Dendritic cell treated with granulocyte-macrophage colony-stimulating factor and Interleukin-4, amounts not matched to agents 40 ng/mL and 50 ng/mL, for 4 days (primary cell): ENCODE measurements around the gene CPE.
A peak's percentile ranks its signal among the peaks of the same experiment; 100 is the strongest.

ENCODE experiments used
- H3K27ac Mint-ChIP-seq: one replicate; pipeline ENCODE4 v1.8.0; 2022; ENCODE audit warnings: mild to moderate bottlenecking, mixed read lengths
- H3K27me3 Mint-ChIP-seq: one replicate; pipeline ENCODE4 v1.8.0; 2022; ENCODE audit warnings: mild to moderate bottlenecking, mixed read lengths
- H3K36me3 Mint-ChIP-seq: one replicate; pipeline ENCODE4 v1.8.0; 2022; ENCODE audit warnings: low read depth, mixed read lengths
- H3K4me1 Mint-ChIP-seq: one replicate; pipeline ENCODE4 v1.8.0; 2022; ENCODE audit warnings: low read depth, mixed read lengths
- H3K4me3 Mint-ChIP-seq: one replicate; pipeline ENCODE4 v1.8.0; 2022; ENCODE audit warnings: mild to moderate bottlenecking, moderate library complexity, mixed read lengths
- H3K9me3 Mint-ChIP-seq: one replicate; pipeline ENCODE4 v1.8.0; 2022; ENCODE audit warnings: mixed read lengths
- intact Hi-C: fragments of 100-400 bp; cut with micrococcal nuclease; formaldehyde crosslinking; loops from one replicate; pipeline ENCODE4 v1.15.0; 2022

CPE gene

DNA sequence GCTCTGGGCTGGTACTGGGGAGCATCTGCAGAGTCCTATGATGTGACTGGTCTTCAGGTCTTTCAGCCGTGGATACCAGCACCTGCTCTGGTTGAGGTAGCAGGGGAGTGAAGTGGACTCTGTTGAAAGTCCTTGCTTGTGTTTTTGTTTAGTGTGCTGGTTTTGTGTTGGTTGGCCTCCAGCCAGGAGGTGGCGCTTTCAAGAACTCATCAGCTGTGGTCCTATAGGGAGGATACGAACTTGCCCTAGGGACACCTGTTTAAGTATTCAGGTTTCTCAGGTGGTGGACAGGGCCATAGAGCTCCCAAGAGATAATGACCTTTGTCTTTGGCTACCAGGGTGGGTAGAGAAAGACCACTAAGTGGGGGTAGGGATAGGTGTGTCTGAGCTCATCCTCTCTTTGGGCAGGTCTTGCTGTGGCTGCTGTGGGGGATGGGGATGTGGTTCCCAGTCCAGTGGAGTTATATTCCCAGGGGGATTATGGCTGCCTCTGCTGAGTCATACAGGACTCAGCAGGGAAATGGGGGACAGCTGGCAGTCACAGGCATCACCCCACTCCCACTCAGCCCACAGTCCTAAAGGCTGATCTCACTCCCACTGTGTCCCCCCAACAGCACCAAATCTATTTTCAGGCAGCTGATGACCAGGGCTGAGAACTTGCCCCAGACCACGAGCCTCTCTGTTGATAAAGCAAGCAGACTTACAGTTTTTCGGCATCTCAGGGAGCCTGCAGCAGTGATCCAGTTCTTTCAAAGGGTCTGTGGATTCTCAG lies 27.3 kb upstream of the CPE start:
- intact Hi-C loops, result loop anchor here (10.0 kb wide), 1 partner anchor 113 kb away; no protein-coding TSS in a partner anchor
- Mint-ChIP-seq H3K4me1 (peaks cover 27% of the 10 kb centered on the region), H3K9me3 (no peaks in the 10 kb centered on the region), H3K4me3 (no peak overlapping the region), H3K27ac (no peak overlapping the region), H3K36me3 (no peaks in the 10 kb centered on the region), H3K27me3 (no peaks in the 10 kb centered on the region)

DNA sequence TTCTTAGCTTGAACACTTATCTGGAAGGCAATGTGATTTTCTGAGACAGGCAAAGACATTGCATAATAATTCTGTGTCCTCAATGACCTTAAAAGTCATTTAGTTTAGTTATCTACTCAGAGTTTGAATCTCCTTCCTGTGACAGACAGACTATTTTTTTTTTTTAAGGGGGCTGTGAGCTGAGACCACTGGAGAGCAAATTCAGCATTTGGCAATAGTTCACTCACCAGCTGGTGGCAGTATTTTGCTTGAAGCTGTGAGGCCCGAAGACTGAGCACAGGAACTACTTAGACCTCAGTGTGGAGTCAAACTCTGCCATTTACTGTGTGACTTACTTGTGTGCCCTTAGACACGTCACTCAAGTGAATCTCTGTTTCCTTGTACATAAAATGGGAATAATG lies 22.9 kb upstream of the CPE start:
- Mint-ChIP-seq H3K36me3 (no peaks in the 10 kb centered on the region), H3K27ac (no peak overlapping the region), H3K9me3 (no peaks in the 10 kb centered on the region), H3K4me3 (no peak overlapping the region), H3K27me3 (no peaks in the 10 kb centered on the region), H3K4me1 (peaks cover 60% of the 10 kb centered on the region)
- intact Hi-C loops, result loop anchor here (10.0 kb wide), 1 partner anchor 109 kb away; no protein-coding TSS in a partner anchor

DNA sequence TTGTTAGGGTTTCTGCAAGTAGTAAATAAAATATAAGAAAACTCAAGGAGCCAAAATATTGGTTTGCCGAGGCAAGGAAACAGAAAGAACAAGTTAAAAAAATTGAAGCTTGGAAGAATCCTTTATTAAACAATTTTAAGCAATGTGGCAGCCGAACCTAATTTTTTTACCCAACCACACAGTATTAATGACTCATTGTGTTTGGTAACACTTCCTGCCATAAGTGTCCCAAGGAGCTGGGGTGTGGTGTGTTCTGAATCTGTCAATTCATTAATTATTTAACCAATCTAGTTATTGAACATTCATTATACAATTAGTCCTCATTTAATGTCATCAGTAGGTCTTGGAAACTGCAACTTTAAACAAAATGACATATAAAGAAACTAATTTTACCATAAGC lies 19.3 kb upstream of the CPE start:
- Mint-ChIP-seq H3K4me1 (peaks cover 53% of the 10 kb centered on the region), H3K27ac (no peak overlapping the region), H3K27me3 (no peaks in the 10 kb centered on the region), H3K36me3 (no peaks in the 10 kb centered on the region), H3K9me3 (no peaks in the 10 kb centered on the region), H3K4me3 (no peak overlapping the region)
- intact Hi-C loops, result loop anchor here (10.0 kb wide), 1 partner anchor 105 kb away; no protein-coding TSS in a partner anchor

DNA sequence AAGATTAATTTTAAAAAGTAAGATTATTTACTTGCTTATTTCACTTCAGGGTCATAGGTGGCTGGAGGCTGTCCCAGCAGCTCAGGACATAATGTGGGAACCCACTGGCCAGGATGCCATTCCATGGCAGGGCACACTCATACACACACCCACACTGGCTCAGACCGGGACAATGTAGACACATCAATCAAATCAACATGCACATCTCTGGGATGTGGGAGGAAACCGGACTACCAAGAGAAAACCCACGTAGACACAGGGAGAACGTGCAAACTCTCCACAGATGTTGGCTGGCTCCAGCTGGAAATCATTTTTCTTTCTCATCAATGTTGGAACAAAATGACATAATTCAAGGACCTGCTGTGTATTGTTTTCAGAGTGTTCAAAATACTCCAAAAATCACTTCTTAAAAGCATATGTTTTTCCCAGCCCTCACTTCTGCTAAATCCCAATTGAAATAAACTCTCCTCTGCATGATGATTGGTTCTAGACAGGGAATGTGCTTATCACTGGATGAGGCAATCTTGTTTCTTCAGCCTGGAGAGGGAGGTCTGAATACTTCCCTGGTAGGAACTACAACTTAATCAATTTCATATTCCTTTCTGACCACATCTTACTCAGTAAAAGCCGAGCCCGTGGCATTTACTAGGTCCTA lies 18.6 kb upstream of the CPE start:
- H3K36me3 Mint-ChIP-seq, result no peaks in the 10 kb centered on the region
- no peaks in the 10 kb centered on the region for H3K9me3 Mint-ChIP-seq
- peaks cover 53% of the 10 kb centered on the region for H3K4me1 Mint-ChIP-seq
- intact Hi-C loops, result no loop called here
- no peaks in the 10 kb centered on the region for H3K27me3 Mint-ChIP-seq
- no peak overlapping the region for H3K4me3 Mint-ChIP-seq
- H3K27ac Mint-ChIP-seq, result no peak overlapping the region

DNA sequence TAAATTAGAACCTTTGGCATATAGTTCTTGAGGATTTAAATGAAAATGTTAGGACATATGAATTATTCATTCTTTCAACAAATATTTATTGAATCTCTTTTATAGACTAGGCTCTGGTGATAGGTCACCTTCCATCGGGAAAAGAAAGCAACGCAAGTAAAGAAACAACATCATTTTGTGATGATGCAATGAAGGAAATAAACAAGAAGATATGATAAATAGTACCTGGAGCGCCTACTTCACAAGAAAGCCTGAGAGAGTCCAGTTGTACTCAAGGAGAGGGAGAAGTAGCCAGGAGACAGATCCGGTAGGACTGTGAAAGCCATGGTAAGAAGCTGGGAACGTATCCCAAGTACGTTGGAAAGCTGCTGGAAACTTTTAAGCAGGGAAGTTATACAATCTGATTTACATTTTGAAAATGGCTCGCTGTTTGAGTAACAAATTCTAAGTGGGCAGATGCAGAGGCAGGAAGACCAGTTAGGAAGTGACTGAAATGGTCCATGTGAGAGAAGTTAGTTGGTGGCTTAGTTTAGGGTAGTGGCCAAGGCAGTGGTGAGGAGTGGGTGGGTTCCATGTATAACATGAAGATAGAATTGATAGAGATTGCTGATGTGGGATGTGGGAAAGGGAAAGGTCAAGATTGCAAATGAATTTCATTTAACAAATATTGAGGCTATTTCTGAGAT lies 17.7 kb upstream of the CPE start:
- Mint-ChIP-seq H3K27me3 (no peaks in the 10 kb centered on the region), H3K36me3 (no peaks in the 10 kb centered on the region), H3K27ac (no peak overlapping the region), H3K4me1 (peaks cover 46% of the 10 kb centered on the region), H3K9me3 (no peaks in the 10 kb centered on the region), H3K4me3 (no peak overlapping the region)
- intact Hi-C loops, result no loop called here

DNA sequence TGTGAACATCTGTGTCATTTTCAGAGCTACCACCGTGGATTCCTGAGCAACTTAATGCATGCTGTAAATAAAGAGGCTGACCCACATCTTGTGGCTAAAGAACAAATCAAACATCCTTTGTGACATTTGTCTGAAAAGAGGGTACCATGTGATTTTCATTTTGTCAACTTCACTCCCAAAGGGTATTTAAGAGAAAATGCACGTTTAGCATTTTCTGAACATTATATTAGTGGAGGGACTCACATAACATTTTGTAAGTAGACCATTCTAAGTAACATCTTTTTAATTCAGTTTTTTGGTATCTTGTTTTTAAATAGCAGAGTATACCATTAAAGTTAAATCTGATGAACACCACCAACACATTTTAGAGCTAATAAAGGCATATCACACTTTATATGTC lies 17.0 kb upstream of the CPE start:
- H3K4me3 Mint-ChIP-seq, result no peak overlapping the region
- intact Hi-C loops, result no loop called here
- H3K4me1 Mint-ChIP-seq, result peaks cover 45% of the 10 kb centered on the region
- no peaks in the 10 kb centered on the region for H3K9me3 Mint-ChIP-seq
- H3K27ac Mint-ChIP-seq, result no peak overlapping the region
- no peaks in the 10 kb centered on the region for H3K36me3 Mint-ChIP-seq
- H3K27me3 Mint-ChIP-seq, result no peaks in the 10 kb centered on the region

DNA sequence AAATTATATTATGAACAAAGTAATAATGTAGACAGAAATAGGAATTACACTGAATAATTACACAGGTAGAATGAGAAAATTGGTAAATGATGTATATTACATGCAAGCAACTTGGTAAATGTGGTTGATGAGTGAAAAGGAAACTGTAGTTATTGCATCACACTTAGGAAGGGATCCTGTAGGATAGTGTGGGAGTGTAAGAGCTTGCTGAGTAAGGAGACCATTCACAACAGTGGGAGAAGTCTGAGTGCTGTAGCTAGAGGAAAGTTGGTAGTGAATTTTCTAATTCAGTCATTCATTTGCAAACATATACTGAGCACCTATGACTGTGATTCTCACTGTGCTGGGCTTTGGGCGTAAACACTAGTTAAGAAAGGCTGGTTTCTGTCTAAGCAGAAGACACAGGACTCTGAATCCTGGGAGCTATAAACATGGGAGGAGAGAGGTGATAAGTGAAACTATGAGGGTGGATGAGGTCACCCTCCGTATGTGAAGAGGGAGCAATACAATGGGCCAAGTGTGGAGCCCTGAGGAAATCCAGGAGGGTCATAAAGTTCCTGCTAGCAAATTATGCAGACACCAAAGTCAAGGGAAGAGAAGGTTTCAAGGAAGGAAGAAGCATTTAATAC lies 14.2 kb upstream of the CPE start:
- intact Hi-C loops, result no loop called here
- Mint-ChIP-seq H3K27me3 (no peaks in the 10 kb centered on the region), H3K4me1 (peaks cover 20% of the 10 kb centered on the region), H3K9me3 (no peaks in the 10 kb centered on the region), H3K4me3 (no peak overlapping the region), H3K27ac (no peak overlapping the region), H3K36me3 (no peaks in the 10 kb centered on the region)

DNA sequence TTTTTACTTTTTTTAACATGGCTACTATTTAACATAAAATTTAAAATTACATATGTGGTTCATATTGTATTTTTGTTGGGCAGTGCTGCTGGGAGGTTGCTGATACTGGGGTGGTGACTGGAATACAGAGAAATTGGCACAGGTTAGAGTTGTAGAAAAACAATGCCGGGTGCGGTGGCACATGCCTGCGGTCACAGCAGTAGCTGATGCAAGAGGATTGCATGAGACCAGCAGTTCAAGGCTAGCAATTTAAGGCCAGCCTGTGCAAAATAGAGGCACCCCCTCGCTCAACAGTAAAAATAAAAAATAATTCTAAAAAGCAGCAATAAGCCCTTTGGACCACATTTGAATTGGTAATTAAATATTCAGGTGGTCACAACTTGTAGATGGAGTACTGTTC lies 11.8 kb upstream of the CPE start:
- peaks cover 1% of the 10 kb centered on the region for H3K27me3 Mint-ChIP-seq
- H3K36me3 Mint-ChIP-seq, result no peaks in the 10 kb centered on the region
- no peak overlapping the region for H3K4me3 Mint-ChIP-seq
- intact Hi-C loops, result no loop called here
- H3K9me3 Mint-ChIP-seq, result no peaks in the 10 kb centered on the region
- no peak overlapping the region for H3K27ac Mint-ChIP-seq
- no peaks in the 10 kb centered on the region for H3K4me1 Mint-ChIP-seq

DNA sequence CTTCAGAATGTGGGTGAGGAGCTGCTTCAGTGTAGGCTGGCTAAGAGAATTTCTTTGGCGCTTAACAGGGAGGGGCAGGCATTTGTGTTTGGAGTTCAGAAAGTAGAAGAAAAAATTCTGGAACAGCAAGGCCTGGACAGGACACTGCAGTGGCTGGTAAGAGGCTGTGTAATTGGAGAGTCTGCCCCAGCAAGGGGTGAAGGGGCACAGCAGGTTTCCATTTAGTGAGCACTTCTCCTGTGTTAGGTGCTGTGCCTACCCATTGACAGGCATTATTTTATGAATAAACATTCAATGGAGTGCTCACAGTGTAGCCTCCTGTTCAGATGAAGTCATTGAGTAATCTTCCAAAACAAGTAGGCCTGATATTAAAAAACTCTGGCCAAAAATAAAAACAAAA lies 10.7 kb upstream of the CPE start:
- Mint-ChIP-seq H3K9me3 (no peaks in the 10 kb centered on the region), H3K4me1 (no peaks in the 10 kb centered on the region), H3K4me3 (no peak overlapping the region), H3K27me3 (peaks cover 4% of the 10 kb centered on the region), H3K36me3 (no peaks in the 10 kb centered on the region), H3K27ac (no peak overlapping the region)
- intact Hi-C loops, result no loop called here

DNA sequence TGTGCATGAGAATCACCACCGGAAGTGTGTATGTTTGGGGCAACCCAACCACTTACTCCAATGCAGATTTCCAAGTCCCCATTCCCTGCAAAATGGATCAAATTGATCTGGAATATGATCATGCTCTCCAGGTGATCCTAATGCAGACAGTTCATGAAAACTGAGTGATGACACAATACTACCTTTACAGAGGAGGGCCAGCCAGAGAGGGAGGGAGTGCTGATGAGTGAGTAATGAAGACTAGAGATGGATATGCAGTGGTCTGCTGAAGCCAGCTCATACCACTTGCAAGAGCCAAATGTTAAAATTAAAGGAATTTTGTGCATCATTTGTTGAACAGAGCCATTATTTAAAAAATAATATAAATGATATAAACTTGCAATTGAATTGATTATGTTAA lies 10.2 kb upstream of the CPE start:
- Mint-ChIP-seq H3K27me3 (peaks cover 4% of the 10 kb centered on the region), H3K9me3 (no peaks in the 10 kb centered on the region), H3K36me3 (no peaks in the 10 kb centered on the region), H3K27ac (no peak overlapping the region), H3K4me3 (no peak overlapping the region), H3K4me1 (no peaks in the 10 kb centered on the region)
- intact Hi-C loops, result no loop called here

DNA sequence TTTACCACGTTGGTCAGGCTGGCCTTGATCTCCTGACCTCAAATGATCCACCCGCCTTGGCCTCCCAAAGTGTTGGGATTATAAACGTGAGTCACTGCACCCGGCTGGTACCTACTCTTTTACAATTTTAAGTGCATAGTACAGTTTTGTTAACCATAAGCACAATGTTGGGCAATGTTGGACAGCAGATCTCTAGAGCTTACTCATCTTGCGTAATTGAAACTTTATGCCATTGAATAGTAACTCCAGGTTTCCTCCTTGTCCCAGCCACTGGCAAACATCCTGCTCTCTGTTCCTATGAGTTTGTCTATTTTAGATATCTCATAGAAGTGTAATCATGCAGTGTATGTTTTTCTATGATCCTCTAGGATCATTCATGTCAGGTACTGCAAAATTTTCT lies 9.3 kb upstream of the CPE start:
- peaks cover 4% of the 10 kb centered on the region for H3K9me3 Mint-ChIP-seq
- H3K27ac Mint-ChIP-seq, result no peak overlapping the region
- no peaks in the 10 kb centered on the region for H3K36me3 Mint-ChIP-seq
- H3K4me3 Mint-ChIP-seq, result no peak overlapping the region
- intact Hi-C loops, result no loop called here
- H3K27me3 Mint-ChIP-seq, result peaks cover 8% of the 10 kb centered on the region
- no peaks in the 10 kb centered on the region for H3K4me1 Mint-ChIP-seq

DNA sequence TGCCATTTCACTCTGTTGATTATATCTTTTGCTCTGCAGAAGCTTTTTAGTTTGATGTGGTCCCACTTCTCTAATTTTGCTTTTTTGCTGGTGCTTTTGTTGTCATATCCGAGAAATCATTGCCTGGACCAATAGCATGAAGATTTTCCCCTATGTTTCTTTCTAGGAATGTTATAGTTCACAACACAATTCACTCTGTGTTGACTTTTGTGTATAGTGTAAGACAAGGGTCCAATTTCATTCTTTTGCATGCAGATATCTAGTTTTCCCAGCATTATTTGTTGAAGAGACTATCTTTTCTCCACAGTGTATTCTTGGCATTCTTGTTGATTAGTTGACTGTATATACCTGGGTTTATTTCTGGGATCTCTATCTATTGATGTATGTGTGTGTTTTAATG lies 8.3 kb upstream of the CPE start:
- H3K4me1 Mint-ChIP-seq, result no peaks in the 10 kb centered on the region
- H3K9me3 Mint-ChIP-seq, result peaks cover 8% of the 10 kb centered on the region
- H3K27ac Mint-ChIP-seq, result no peak overlapping the region
- H3K36me3 Mint-ChIP-seq, result no peaks in the 10 kb centered on the region
- H3K4me3 Mint-ChIP-seq, result no peak overlapping the region
- H3K27me3 Mint-ChIP-seq, result peaks cover 14% of the 10 kb centered on the region
- intact Hi-C loops, result no loop called here

DNA sequence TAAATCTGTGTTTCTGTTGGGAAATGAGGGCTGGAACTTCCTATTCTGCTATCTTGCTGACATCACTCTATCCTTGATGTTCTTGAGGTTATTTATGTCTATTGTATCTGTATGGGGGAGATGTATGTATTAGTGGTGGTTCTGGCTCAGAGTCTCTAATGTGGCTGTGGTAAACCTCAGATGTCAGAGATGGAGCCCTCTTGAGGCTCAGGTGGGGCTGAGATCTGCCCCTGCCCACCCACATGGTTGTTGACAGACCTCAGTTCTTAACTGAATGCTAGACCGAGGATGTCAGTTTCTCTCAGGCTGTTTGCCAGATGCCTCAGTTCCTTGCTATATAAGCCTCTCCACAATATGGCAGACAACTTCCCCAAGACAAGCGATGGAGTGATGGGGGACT lies 3.3 kb upstream of the CPE start:
- no peak overlapping the region for H3K27ac Mint-ChIP-seq
- H3K27me3 Mint-ChIP-seq, result peaks cover 44% of the 10 kb centered on the region
- H3K36me3 Mint-ChIP-seq, result no peaks in the 10 kb centered on the region
- peaks cover 6% of the 10 kb centered on the region for H3K4me1 Mint-ChIP-seq
- peaks cover 8% of the 10 kb centered on the region for H3K9me3 Mint-ChIP-seq
- intact Hi-C loops, result no loop called here
- no peak overlapping the region for H3K4me3 Mint-ChIP-seq

DNA sequence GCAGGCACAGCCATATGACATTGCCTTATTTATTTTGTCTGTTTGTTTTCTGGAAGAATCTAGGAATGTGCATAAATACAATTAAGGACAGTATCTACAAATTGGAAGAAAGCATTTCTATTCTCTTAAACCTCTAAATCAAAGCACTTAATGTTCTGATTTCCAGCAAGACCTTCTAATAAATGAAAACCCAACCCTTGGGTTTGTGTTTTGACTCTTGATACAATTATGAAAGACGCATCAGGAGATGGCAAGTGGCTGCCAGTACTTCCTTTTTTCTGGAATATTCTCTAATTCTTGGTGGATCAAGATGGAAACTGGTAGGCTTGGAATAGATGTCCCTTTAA lies 437 bp upstream of the CPE start:
- Mint-ChIP-seq H3K36me3 (no peaks in the 10 kb centered on the region), H3K27me3 (peaks cover 45% of the 10 kb centered on the region), H3K4me3 (peak overlapping the region; percentile 75), H3K4me1 (peaks cover 6% of the 10 kb centered on the region), H3K9me3 (peaks cover 8% of the 10 kb centered on the region), H3K27ac (peak overlapping the region; percentile 45)
- intact Hi-C loops, result no loop called here
